WTC11 (cell line): ENCODE measurements around the gene CLCN1. TPM values are rescaled to one million over a fixed set of nuclear protein-coding genes. Genes with fewer than 3 reads are reported as not detected.

ENCODE experiments used
- ATAC-seq: fragments of 200-7000 bp; cut with Tn5 transposase; 2 replicates; pipeline ENCODE4 v1.10.0; 2021; ENCODE audit warnings: mild to moderate bottlenecking, moderate library complexity
- CTCF ChIA-PET: fragments of 300-600 bp; sonication (Branson Sonifier 250); formaldehyde crosslinking; loops from one replicate; lab custom pipeline; 2021; ENCODE audit warnings: antibody characterized with exemption; lab: Charles Lee
- POLR2A ChIA-PET: fragments of 350-600 bp; sonication (Branson Sonifier 250); formaldehyde crosslinking; loops from one replicate; lab custom pipeline; 2021; ENCODE audit warnings: antibody characterized with exemption; lab: Charles Lee
- DNase-seq: peaks from one replicate; pipeline ENCODE4 v3.0.0; 2021; ENCODE audit warnings: low spot score
- H3K27ac Mint-ChIP-seq: 2 replicates; pipeline ENCODE4 v1.8.0; 2021; ENCODE audit warnings: mixed read lengths
- H3K27me3 Mint-ChIP-seq: 2 replicates; pipeline ENCODE4 v1.8.0; 2021; ENCODE audit warnings: low read depth, mild to moderate bottlenecking, moderate library complexity, mixed read lengths
- H3K36me3 Mint-ChIP-seq: 2 replicates; pipeline ENCODE4 v1.8.0; 2021; ENCODE audit warnings: mixed read lengths
- H3K4me1 Mint-ChIP-seq: 2 replicates; pipeline ENCODE4 v1.8.0; 2022; ENCODE audit warnings: mixed read lengths
- H3K4me3 Mint-ChIP-seq: 2 replicates; pipeline ENCODE4 v1.8.0; 2021; ENCODE audit warnings: mild to moderate bottlenecking, moderate library complexity, mixed read lengths
- H3K9me3 Mint-ChIP-seq: 2 replicates; pipeline ENCODE4 v1.8.0; 2021; ENCODE audit warnings: mixed read lengths
- FOXJ3 ChIP-seq: sonication (generic); formaldehyde crosslinking; IDR thresholded peaks from 2 replicates; pipeline ENCODE4 v1.9.0; 2021; ENCODE audit warnings: missing genetic modification reagents, mild to moderate bottlenecking, borderline replicate concordance
- IRF2 ChIP-seq: sonication (generic); formaldehyde crosslinking; IDR thresholded peaks from 2 replicates; pipeline ENCODE4 v1.8.0; 2022; ENCODE audit warnings: low read depth, missing genetic modification reagents, borderline replicate concordance
- JUN ChIP-seq: sonication (generic); formaldehyde crosslinking; IDR thresholded peaks from 2 replicates; pipeline ENCODE4 v1.8.0; 2023; ENCODE audit warnings: mild to moderate bottlenecking, missing genetic modification reagents
- NFE2L1 ChIP-seq: sonication (generic); formaldehyde crosslinking; IDR thresholded peaks from 2 replicates; pipeline ENCODE4 v1.8.1; 2023; ENCODE audit warnings: missing genetic modification reagents
- SMAD3 ChIP-seq: sonication (generic); formaldehyde crosslinking; IDR thresholded peaks from 2 replicates; pipeline ENCODE4 v1.8.0; 2022; ENCODE audit warnings: missing genetic modification reagents, mild to moderate bottlenecking, borderline replicate concordance
- TCF7 ChIP-seq: sonication (generic); formaldehyde crosslinking; IDR thresholded peaks from 2 replicates; pipeline ENCODE4 v1.8.0; 2022; ENCODE audit warnings: mild to moderate bottlenecking, low read depth, missing genetic modification reagents, moderate library complexity
- ZNF219 ChIP-seq: sonication (generic); formaldehyde crosslinking; IDR thresholded peaks from 2 replicates; pipeline ENCODE4 v1.8.0; 2023; ENCODE audit warnings: missing genetic modification reagents, mild to moderate bottlenecking, borderline replicate concordance
- ZNF281 ChIP-seq: sonication (generic); formaldehyde crosslinking; IDR thresholded peaks from 2 replicates; pipeline ENCODE4 v1.8.0; 2023; ENCODE audit warnings: mild to moderate bottlenecking, missing genetic modification reagents
- ZNF512 ChIP-seq: sonication (generic); formaldehyde crosslinking; IDR thresholded peaks from 2 replicates; pipeline ENCODE4 v1.8.1; 2022; ENCODE audit warnings: missing genetic modification reagents, borderline replicate concordance
- total RNA-seq: library from RNA; stranded (reverse); gene quantifications from 3 replicates; pipeline ENCODE4 v1.2.3, GENCODE V29; 2021
- TF ChIP-seq, protein P1 (sequence below): sonication (generic); formaldehyde crosslinking; IDR thresholded peaks from 2 replicates; pipeline ENCODE4 v1.8.1; 2022; ENCODE audit warnings: low read depth, mild to moderate bottlenecking, moderate library complexity, missing genetic modification reagents, borderline replicate concordance
- TF ChIP-seq, protein P2 (sequence below): sonication (generic); formaldehyde crosslinking; IDR thresholded peaks from 2 replicates; pipeline ENCODE4 v1.8.1; 2022; ENCODE audit warnings: mild to moderate bottlenecking, missing genetic modification reagents, moderate library complexity, borderline replicate concordance
- TF ChIP-seq, protein P3 (sequence below): fragments of 250-450 bp; sonication (Bioruptor Pico); IDR thresholded peaks from 2 replicates; pipeline ENCODE4 v1.9.0; 2021; ENCODE audit warnings: mild to moderate bottlenecking, borderline replicate concordance
- TF ChIP-seq, protein P4 (sequence below): sonication (generic); formaldehyde crosslinking; IDR thresholded peaks from 2 replicates; pipeline ENCODE4 v1.8.1; 2023; ENCODE audit warnings: mild to moderate bottlenecking, missing genetic modification reagents, borderline replicate concordance

Gene CLCN1
- total RNA-seq, 1 experiment from 2014 or later, result 0.28 TPM

DNA sequence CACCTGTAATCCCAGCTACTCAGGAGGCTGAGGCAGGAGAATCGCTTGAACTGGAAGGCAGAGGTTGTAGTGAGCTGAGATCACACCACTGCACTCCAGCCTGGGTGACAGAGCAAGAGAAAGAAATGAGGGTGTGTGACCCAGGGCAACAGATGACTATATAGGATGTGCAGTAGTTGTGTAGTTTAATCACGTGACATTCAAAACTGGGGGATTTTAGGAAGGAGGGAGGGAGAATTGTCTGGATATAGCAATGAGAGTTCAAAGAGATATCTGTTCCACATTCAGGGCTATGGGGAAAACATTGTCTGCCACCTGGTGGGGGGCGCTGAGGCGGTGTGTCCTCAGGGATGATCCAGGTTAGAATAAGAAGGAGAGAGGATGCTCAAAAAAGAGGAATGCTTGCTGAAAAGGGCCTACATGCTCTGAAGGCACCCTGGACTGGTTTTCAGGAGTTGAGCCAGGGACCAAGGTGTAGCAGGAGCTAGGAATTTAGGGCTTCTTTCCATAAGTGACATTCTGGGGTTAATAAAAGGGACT is 57.4 kb downstream of the CLCN1 start:
- H3K9me3 Mint-ChIP-seq, result no peaks in the 10 kb centered on the region
- ATAC-seq, result 0 out of 2 replicates have a peak, but pooled peaks have one; percentile 12
- no peak overlapping the region for H3K4me3 Mint-ChIP-seq
- H3K36me3 Mint-ChIP-seq, result no peaks in the 10 kb centered on the region
- DNase-seq, result no peak
- H3K4me1 Mint-ChIP-seq, result peaks cover 66% of the 10 kb centered on the region
- H3K27ac Mint-ChIP-seq, result no peak overlapping the region
- no peaks in the 10 kb centered on the region for H3K27me3 Mint-ChIP-seq
- TF ChIP-seq SMAD3 (CRISPR knock-in tag), result no peak
- TF ChIP-seq, all 79 proteins: peak for 0
- ChIA-PET CTCF (interaction anchor here (0.6 to 5.8 kb wide), 4 partner anchors 13 to 75 kb away, joined by 3 to 27 read pairs (median 4); partner anchors contain the start of gene EPHA1), POLR2A (no interaction called here)

DNA sequence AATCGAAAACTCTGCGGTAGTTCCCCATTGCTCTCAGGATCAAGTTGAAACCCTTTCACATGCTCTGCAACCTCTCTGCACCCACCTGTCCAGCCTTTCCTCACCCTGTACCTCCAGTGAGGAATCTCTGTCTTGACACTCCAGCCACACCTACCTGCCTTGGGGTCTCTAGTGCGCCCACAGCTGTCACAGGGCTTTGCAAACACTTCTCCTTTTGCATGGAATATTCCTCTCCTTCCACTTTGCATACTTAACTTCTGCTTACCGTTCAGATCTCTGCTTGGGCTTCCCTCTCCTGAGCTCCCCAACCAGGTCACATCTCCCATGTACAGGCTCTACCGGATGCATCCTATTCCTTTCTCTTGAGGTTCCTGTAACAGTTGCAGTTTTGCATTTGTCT is 58.6 kb downstream of the CLCN1 start:
- POLR2A ChIA-PET, result no interaction called here
- H3K27me3 Mint-ChIP-seq, result no peaks in the 10 kb centered on the region
- H3K4me3 Mint-ChIP-seq, result no peak overlapping the region
- H3K4me1 Mint-ChIP-seq, result peaks cover 66% of the 10 kb centered on the region
- no peak for ATAC-seq
- TF ChIP-seq, protein P1, sequence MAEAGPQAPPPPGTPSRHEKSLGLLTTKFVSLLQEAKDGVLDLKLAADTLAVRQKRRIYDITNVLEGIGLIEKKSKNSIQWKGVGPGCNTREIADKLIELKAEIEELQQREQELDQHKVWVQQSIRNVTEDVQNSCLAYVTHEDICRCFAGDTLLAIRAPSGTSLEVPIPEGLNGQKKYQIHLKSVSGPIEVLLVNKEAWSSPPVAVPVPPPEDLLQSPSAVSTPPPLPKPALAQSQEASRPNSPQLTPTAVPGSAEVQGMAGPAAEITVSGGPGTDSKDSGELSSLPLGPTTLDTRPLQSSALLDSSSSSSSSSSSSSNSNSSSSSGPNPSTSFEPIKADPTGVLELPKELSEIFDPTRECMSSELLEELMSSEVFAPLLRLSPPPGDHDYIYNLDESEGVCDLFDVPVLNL (CRISPR knock-in tag), result no peak
- TF ChIP-seq ZNF219 (CRISPR knock-in tag) (no peak), TCF7 (CRISPR knock-in tag) (no peak), ZNF281 (CRISPR knock-in tag) (no peak)
- TF ChIP-seq, all 79 proteins: peak for 0
- Mint-ChIP-seq H3K36me3 (no peaks in the 10 kb centered on the region), H3K9me3 (no peaks in the 10 kb centered on the region), H3K27ac (no peak overlapping the region)
- no peak for DNase-seq
- CTCF ChIA-PET, result interaction anchor here (1.4 to 5.8 kb wide), 4 partner anchors 29 to 48 kb away, joined by 4 to 27 read pairs (median 6); partner anchors contain the start of gene EPHA1

DNA sequence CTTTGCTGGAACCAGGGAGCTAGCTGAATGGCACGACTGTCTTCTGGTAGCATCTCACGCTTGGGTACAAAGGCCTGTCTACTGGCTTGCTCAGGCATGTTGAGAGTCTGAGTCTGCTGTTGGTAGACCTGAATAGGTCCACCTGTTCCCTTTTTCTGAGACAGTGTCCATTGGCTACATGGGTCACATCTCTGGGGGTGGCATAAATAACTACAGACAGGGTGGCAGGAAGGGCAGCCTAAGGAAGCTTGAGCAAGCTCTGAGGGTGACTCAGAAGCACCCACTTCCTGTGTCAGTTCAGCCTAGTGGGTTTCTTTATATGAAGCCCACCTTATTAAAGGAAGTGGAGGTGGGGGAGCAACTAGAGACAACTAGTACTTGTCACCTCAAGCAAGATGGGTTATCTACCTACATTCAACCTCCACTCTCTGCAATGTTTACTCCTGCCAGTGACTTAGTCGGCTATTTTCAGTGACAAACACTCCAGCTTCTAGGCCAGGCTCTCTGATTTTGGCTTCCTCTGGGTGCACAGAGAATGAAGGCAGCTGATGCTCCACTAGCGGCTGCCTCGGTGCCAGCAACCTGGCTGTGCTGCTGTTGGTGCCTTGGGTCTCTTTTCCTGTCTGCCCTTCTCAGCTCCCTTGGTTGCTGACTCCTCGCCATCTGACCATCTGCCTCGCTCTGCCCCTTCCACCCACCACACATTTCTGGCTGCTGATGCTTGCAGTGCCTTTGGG is 59.6 kb downstream of the CLCN1 start:
- POLR2A ChIA-PET, result no interaction called here
- H3K36me3 Mint-ChIP-seq, result no peaks in the 10 kb centered on the region
- H3K27ac Mint-ChIP-seq, result no peak overlapping the region
- H3K4me3 Mint-ChIP-seq, result no peak overlapping the region
- CTCF ChIA-PET, result interaction anchor here (0.7 to 5.8 kb wide), 5 partner anchors 13 to 47 kb away, joined by 3 to 27 read pairs (median 4); no protein-coding TSS in a partner anchor
- peaks cover 62% of the 10 kb centered on the region for H3K4me1 Mint-ChIP-seq
- no peak for ATAC-seq
- DNase-seq, result no peak
- no peaks in the 10 kb centered on the region for H3K9me3 Mint-ChIP-seq
- H3K27me3 Mint-ChIP-seq, result no peaks in the 10 kb centered on the region
- no peak for TF ChIP-seq IRF2 (CRISPR knock-in tag)
- TF ChIP-seq, protein P2, sequence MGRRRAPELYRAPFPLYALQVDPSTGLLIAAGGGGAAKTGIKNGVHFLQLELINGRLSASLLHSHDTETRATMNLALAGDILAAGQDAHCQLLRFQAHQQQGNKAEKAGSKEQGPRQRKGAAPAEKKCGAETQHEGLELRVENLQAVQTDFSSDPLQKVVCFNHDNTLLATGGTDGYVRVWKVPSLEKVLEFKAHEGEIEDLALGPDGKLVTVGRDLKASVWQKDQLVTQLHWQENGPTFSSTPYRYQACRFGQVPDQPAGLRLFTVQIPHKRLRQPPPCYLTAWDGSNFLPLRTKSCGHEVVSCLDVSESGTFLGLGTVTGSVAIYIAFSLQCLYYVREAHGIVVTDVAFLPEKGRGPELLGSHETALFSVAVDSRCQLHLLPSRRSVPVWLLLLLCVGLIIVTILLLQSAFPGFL (CRISPR knock-in tag), result no peak
- TF ChIP-seq ZNF512, result no peak
- TF ChIP-seq JUN, result no peak
- TF ChIP-seq NFE2L1 (CRISPR knock-in tag), result no peak
- TF ChIP-seq, protein P3, sequence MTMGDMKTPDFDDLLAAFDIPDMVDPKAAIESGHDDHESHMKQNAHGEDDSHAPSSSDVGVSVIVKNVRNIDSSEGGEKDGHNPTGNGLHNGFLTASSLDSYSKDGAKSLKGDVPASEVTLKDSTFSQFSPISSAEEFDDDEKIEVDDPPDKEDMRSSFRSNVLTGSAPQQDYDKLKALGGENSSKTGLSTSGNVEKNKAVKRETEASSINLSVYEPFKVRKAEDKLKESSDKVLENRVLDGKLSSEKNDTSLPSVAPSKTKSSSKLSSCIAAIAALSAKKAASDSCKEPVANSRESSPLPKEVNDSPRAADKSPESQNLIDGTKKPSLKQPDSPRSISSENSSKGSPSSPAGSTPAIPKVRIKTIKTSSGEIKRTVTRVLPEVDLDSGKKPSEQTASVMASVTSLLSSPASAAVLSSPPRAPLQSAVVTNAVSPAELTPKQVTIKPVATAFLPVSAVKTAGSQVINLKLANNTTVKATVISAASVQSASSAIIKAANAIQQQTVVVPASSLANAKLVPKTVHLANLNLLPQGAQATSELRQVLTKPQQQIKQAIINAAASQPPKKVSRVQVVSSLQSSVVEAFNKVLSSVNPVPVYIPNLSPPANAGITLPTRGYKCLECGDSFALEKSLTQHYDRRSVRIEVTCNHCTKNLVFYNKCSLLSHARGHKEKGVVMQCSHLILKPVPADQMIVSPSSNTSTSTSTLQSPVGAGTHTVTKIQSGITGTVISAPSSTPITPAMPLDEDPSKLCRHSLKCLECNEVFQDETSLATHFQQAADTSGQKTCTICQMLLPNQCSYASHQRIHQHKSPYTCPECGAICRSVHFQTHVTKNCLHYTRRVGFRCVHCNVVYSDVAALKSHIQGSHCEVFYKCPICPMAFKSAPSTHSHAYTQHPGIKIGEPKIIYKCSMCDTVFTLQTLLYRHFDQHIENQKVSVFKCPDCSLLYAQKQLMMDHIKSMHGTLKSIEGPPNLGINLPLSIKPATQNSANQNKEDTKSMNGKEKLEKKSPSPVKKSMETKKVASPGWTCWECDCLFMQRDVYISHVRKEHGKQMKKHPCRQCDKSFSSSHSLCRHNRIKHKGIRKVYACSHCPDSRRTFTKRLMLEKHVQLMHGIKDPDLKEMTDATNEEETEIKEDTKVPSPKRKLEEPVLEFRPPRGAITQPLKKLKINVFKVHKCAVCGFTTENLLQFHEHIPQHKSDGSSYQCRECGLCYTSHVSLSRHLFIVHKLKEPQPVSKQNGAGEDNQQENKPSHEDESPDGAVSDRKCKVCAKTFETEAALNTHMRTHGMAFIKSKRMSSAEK (CRISPR knock-in tag), result no peak
- no peak for TF ChIP-seq FOXJ3 (CRISPR knock-in tag)
- TF ChIP-seq, protein P4, sequence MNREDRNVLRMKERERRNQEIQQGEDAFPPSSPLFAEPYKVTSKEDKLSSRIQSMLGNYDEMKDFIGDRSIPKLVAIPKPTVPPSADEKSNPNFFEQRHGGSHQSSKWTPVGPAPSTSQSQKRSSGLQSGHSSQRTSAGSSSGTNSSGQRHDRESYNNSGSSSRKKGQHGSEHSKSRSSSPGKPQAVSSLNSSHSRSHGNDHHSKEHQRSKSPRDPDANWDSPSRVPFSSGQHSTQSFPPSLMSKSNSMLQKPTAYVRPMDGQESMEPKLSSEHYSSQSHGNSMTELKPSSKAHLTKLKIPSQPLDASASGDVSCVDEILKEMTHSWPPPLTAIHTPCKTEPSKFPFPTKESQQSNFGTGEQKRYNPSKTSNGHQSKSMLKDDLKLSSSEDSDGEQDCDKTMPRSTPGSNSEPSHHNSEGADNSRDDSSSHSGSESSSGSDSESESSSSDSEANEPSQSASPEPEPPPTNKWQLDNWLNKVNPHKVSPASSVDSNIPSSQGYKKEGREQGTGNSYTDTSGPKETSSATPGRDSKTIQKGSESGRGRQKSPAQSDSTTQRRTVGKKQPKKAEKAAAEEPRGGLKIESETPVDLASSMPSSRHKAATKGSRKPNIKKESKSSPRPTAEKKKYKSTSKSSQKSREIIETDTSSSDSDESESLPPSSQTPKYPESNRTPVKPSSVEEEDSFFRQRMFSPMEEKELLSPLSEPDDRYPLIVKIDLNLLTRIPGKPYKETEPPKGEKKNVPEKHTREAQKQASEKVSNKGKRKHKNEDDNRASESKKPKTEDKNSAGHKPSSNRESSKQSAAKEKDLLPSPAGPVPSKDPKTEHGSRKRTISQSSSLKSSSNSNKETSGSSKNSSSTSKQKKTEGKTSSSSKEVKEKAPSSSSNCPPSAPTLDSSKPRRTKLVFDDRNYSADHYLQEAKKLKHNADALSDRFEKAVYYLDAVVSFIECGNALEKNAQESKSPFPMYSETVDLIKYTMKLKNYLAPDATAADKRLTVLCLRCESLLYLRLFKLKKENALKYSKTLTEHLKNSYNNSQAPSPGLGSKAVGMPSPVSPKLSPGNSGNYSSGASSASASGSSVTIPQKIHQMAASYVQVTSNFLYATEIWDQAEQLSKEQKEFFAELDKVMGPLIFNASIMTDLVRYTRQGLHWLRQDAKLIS (CRISPR knock-in tag), result no peak
